ENCODE results near the gene ETHE1. TPM values are rescaled to one million over a fixed set of nuclear protein-coding genes. Genes with fewer than 3 reads are reported as not detected.

Gene ETHE1
- total and polyA plus RNA-seq, 12 donors: 15.9 to 78.7 (median 33.2) TPM

DNA sequence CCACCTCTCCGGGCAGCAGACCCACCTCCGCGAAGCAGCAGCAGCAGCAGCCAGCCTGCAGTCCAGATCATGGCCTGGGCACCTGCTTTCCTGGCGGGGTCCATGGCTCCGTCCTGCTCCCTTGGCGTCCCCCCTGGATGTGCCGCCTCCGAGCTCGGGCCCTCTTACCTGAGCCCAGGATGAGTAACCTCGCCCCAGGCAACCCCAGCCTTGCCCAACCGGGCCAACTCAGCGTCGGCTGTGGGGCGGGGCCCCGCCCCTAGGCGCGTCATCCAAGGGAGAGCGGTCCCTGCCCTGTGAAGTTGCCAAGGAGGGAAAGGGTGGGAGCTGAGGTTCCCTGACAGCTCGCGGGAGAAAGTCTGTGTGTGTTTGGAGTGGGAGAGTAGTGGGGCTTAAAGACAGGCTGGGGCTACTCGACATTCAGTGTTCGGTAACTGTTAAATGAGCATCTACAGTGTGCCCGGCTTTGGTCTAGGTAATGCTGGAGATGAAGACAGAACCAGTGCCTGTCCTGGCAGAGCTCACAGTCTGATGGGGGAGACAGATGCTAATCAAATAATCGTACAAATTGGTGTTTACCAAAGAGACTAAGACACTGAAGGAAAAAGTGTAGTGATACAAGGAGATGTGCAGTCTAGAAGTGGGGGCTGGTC, 61.4 kb downstream of the ETHE1 start, which contains the start of gene LYPD3:
LYPD3 (minus strand) TSS at position 141 of the 653 bp plus-strand sequence; CDS start at position 104, 37 bp downstream.
- Histone ChIP-seq H3K4me3 (no peak within 1 kb of the TSS), H3K4me1 (replicated peaks in 1 of 2) (peaks cover 6 to 11% of the 10 kb centered on the region in 2 donors), H3K27me3 (no peaks in the 10 kb centered on the region), H3K36me3 (replicated peaks in 1 of 2) (no peaks in the 10 kb centered on the region), H3K9me3 (replicated peaks in 1 of 3) (no peaks in the 10 kb centered on the region), H3K27ac (peak within 1 kb of the TSS in 4 of 5 donors; percentile 73 to 90 (median 88))
- WGBS, 4 donors: 29 to 53% (median 32%) methylated on average over 13 to 24 of the region's 24 CpGs
- TF ChIP-seq POLR2A (IDR thresholded peaks at IDR 0.05): no peak
- TF ChIP-seq, protein P1, sequence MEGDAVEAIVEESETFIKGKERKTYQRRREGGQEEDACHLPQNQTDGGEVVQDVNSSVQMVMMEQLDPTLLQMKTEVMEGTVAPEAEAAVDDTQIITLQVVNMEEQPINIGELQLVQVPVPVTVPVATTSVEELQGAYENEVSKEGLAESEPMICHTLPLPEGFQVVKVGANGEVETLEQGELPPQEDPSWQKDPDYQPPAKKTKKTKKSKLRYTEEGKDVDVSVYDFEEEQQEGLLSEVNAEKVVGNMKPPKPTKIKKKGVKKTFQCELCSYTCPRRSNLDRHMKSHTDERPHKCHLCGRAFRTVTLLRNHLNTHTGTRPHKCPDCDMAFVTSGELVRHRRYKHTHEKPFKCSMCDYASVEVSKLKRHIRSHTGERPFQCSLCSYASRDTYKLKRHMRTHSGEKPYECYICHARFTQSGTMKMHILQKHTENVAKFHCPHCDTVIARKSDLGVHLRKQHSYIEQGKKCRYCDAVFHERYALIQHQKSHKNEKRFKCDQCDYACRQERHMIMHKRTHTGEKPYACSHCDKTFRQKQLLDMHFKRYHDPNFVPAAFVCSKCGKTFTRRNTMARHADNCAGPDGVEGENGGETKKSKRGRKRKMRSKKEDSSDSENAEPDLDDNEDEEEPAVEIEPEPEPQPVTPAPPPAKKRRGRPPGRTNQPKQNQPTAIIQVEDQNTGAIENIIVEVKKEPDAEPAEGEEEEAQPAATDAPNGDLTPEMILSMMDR (IDR thresholded peaks at IDR 0.05): no peak
- intact Hi-C loops (cut with DNase I): loop anchor here in 1 of 2 donors (5.0 kb wide), 1 partner anchor 37 kb away; the partner anchor contains the start of gene PHLDB3
- DNase-seq: peak; percentile 49 to 75 (median 65)

DNA sequence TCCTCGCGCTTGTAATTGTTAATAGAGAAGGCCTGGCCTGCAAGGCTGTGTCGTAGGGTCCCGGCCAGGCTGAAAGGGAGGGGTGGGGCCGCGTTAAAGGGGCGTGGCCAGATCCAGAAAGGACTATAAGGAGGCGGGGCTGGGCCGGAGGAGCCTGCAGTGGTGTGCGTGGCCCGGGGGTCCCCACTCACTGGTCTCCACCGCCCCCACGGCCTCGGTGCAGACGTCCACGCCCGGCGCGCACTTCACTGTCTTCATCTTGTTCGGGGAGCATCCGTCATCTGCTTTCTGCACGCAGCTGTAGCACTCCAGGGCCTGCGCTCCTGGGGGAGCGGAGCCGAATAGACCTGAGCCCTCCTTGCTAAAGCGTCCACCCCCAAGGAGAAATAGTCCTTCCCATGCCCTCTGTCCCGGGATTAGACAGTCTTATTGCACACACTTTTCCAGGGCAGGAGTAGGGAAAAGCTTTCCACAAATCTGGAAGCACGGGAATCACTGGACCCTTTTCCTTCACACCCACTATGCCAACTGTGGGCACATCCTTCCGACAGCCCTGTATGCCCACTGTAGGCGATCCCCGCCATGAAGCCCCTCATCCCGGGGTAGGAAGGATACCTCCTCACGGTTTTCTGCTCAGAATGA, 62.7 kb downstream of the ETHE1 start:
- Histone ChIP-seq H3K4me3 (peak overlapping the region in 3 of 4 donors; percentile 15 to 69 (median 35)), H3K27ac (peak overlapping the region; percentile 72 to 90 (median 87)), H3K9me3 (replicated peaks in 1 of 3) (no peaks in the 10 kb centered on the region), H3K27me3 (no peaks in the 10 kb centered on the region), H3K36me3 (replicated peaks in 1 of 2) (no peaks in the 10 kb centered on the region), H3K4me1 (replicated peaks in 1 of 2) (peaks cover 6 to 11% of the 10 kb centered on the region in 2 donors)
- DNase-seq: peak in 2 of 7 donors; percentile 80 to 81
- TF ChIP-seq, protein P1 (IDR thresholded peaks at IDR 0.05): no peak
- TF ChIP-seq POLR2A (IDR thresholded peaks at IDR 0.05): no peak
- 15 to 32% (median 16%) methylated on average over 10 to 33 of the region's 33 CpGs for WGBS, 4 donors
- intact Hi-C loops (cut with DNase I): no loop called here

DNA sequence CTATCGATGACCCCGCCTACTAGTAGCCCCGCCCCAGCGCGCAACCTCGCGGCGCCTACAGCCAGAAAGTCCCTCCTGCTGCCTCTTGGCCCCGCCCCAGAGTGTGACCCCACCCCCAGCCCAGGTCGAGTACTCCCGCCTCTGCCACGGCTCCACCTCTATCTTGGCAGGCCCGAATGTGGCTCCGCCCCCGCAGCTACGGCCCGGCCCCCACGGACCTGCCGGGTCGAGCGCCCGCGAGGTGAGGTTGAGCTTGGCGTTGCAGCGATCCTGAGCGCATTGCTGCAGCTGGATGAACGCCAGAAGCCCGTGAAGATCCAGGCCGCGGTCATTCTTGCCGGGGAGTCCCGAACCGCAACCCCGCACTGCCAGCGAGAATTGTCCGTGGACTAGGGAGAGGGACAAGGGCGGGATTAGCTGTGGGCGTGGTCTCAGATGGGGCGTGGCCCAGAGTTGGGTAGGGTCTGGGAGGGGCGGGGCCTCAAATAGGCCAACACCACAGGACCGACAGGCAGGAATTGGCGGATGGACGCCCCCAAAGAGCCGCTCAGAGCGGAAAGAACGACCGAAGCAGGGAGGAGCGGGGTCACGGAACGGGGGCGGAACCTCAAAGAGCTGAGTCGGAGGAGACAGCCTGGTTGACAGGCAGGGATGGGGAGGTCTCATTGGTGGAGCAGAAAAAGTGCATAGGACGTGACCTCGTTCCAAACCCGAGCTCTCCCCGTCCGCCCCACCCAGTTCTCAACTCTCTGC, 63.4 kb downstream of the ETHE1 start:
- intact Hi-C loops (cut with DNase I): no loop called here
- H3K27me3 ChIP-seq: no peaks in the 10 kb centered on the region
- no peaks in the 10 kb centered on the region for H3K9me3 ChIP-seq (replicated peaks in 1 of 3)
- H3K36me3 ChIP-seq (replicated peaks in 1 of 2): no peaks in the 10 kb centered on the region
- peak overlapping the region in 3 of 4 donors; percentile 15 to 69 (median 35) for H3K4me3 ChIP-seq
- TF ChIP-seq, protein P1 (IDR thresholded peaks at IDR 0.05): no peak
- TF ChIP-seq POLR2A (IDR thresholded peaks at IDR 0.05): peak in 1 of 2 donors; percentile 56
- H3K4me1 ChIP-seq (replicated peaks in 1 of 2): peaks cover 6 to 11% of the 10 kb centered on the region in 2 donors
- DNase-seq: peak; percentile 98 to 99 (median 99)
- peak overlapping the region; percentile 72 to 90 (median 87) for H3K27ac ChIP-seq
- WGBS, 4 donors: 0 to 1% (median 0%) methylated on average over 2 to 57 of the region's 57 CpGs
